Sigmoid colon (tissue), 7 donors: ENCODE measurements around the gene CCDC137. TPM values are rescaled to one million over a fixed set of nuclear protein-coding genes. Genes with fewer than 3 reads are reported as not detected.

Source experiments
- DNase-seq: peaks from one replicate; pipeline ENCODE4 v3.0.0-alpha.2; 2019
- H3K27ac ChIP-seq, 4 donors: fragments of 200-600 bp; sonication (generic); one replicate each; pipeline ENCODE4 v1.5.1; 2016 to 2019; ENCODE audit warnings: mild to moderate bottlenecking in 1 of 4
- H3K27me3 ChIP-seq, 3 donors: fragments of 200-600 bp; sonication (generic); one replicate each; pipeline ENCODE4 v1.5.1; 2019; ENCODE audit warnings: mild to moderate bottlenecking in 1 of 3
- H3K36me3 ChIP-seq, 4 donors: fragments of 200-600 bp; sonication (generic); one replicate each; pipeline ENCODE4 v1.5.1; 2016 to 2019
- H3K4me1 ChIP-seq, 4 donors: fragments of 200-600 bp; sonication (generic); one replicate each; pipeline ENCODE4 v1.5.1; 2017 to 2019
- H3K4me3 ChIP-seq, 4 donors: fragments of 200-600 bp; sonication (generic); one replicate each; pipeline ENCODE4 v1.5.1; 2017 to 2019; ENCODE audit warnings: mild to moderate bottlenecking in 2 of 4, moderate library complexity in 1 of 4
- H3K9me3 ChIP-seq, 4 donors: fragments of 200-600 bp in 3 of 4; sonication (generic) in 3 of 4; one replicate each; pipeline versions ENCODE4 v1.5.1 to v1.6.1; 2013 to 2019
- CTCF ChIP-seq, 4 experiments: fragments of 450-650 bp in 3 of 4; fragments of 200-600 bp in 1 of 4; IDR thresholded peaks; one replicate each; pipeline ENCODE4 v1.5.1; 2016 to 2019; ENCODE audit warnings: antibody characterized with exemption in 4 of 4, mild to moderate bottlenecking in 3 of 4, moderate library complexity in 2 of 4
- EP300 ChIP-seq, 4 donors: sonication (generic); formaldehyde crosslinking; IDR thresholded peaks; one replicate each; pipeline ENCODE4 v1.6.1; 2017; ENCODE audit warnings: antibody characterized with exemption in 4 of 4
- POLR2A ChIP-seq, 2 donors: fragments of 450-650 bp; IDR thresholded peaks; one replicate each; pipeline ENCODE4 v1.6.1; 2016; ENCODE audit warnings: antibody characterized with exemption in 2 of 2, mild to moderate bottlenecking in 2 of 2, moderate library complexity in 2 of 2
- POLR2AphosphoS5 ChIP-seq, 4 donors: sonication (generic); formaldehyde crosslinking; IDR thresholded peaks; one replicate each; pipeline ENCODE4 v1.6.1; 2017; ENCODE audit warnings: antibody characterized with exemption in 4 of 4
- whole genome bisulfite sequencing, 2 donors: extraction: QIAGEN DNeasy Blood & Tissue Kit; methylation state at CpG; one replicate each; pipeline ENCODE4 v1.1.7; 2013; 5-methylcytosine and 5-hydroxymethylcytosine counted together
- intact Hi-C: fragments of 100-400 bp; cut with DNase I; formaldehyde crosslinking; loops from one replicate; pipeline ENCODE4 v1.15.1; 2023
- polyA plus RNA-seq, 3 donors: library from polyadenylated mRNA; stranded (reverse); fragments of 200-250 nt; gene quantifications; one replicate each; pipeline ENCODE4 v1.2.3, GENCODE V29; 2013
- total RNA-seq, 4 donors: library from RNA; depleted of rRNA; stranded (reverse); fragments of >200 nt; gene quantifications; one replicate each; pipeline ENCODE4 v1.1.0, GENCODE V29; 2016
- donor health status: healthy with polysubstance abuse.
- donor health status: Bipolar disorder and iron deficiency.
- donor health status: healthy.

The CCDC137 gene
- total and polyA plus RNA-seq, 7 donors, result 5.5 to 31.1 (median 9.5) TPM

DNA sequence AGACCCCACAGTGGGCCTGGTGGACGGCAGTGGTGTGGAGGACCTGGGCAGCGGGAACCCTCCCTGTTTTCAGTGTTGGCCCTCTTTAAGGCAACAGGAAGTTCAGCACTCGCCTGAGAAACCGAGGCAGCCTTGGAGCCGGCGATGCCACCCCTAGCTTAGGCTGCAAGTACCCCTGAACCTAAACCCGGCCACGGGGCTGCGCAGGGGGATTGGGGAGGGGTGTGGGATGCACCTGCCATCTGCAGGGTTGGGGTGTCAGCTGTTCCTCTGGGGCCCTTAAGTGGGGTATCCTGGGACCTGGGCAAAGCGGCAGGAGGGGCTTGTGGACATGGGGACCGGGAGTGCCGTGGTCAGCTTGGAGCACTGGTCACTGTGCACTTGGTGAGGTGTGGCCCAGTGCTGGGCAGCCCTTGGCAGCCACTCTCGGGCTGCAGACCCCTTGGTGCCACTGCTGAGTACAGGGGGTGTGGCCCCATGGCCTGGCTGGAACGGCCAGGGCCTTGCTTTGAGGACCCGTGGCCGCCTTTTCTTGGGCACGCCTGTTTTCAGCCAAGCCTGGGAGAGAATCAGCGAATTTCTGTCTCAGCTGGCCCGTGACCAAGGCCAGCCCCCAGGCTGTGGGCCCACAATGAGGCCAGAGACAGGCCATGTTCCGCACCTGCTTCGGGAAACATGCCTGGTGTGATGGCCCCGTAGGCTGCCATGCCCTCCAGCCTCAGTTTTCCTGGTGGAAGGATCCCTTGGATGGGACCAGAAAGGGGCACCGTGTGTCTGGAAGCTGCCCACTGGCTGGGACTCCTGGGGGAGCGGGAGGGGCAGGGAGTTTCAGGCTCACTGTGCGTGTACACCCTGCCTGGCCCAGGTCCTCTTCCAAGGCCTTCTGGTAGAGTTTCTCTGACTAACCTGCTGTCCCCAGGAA, 41.4 kb downstream of the CCDC137 start:
- H3K27me3 ChIP-seq, result peaks cover 0 to 13% (median 0%) of the 10 kb centered on the region in 3 donors
- H3K4me1 ChIP-seq, result peaks cover 0 to 37% (median 34%) of the 10 kb centered on the region in 4 donors
- no peak overlapping the region for H3K4me3 ChIP-seq
- TF ChIP-seq CTCF (IDR thresholded peaks at IDR 0.05), result no peak
- TF ChIP-seq EP300 (IDR thresholded peaks at IDR 0.05), result no peak
- no peak for TF ChIP-seq POLR2A (IDR thresholded peaks at IDR 0.05)
- TF ChIP-seq POLR2AphosphoS5 (IDR thresholded peaks at IDR 0.05), result no peak
- no peaks in the 10 kb centered on the region for H3K9me3 ChIP-seq
- intact Hi-C loops, result no loop called here
- H3K36me3 ChIP-seq, result peaks cover 0 to 38% (median 17%) of the 10 kb centered on the region in 4 donors
- DNase-seq, result no peak
- WGBS, 2 donors, result 89 to 93% methylated on average over 25 of the region's 25 CpGs
- H3K27ac ChIP-seq, result no peak overlapping the region

DNA sequence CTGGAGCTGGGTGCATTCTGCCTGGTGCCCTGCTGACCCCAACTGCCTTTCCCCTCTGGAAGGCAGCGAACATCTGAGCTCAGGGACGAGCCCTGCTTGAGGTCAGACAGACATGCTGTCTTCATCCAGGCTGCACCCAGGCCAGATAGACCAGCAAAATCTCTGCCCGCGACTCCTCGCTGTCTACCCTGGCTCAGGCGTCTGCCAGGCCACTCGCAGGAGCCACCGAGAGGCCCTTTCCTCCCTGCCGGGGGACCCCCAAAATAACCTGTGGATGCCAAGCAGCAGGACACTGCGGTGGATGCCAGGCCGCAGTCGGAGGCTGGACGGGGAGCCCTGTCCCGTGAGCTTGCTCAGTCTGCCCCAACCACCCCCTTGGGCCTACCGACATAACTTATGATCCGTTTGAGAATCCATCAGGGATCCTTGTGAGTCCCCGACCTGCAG, 42.2 kb downstream of the CCDC137 start:
- peaks cover 0 to 42% (median 41%) of the 10 kb centered on the region in 4 donors for H3K4me1 ChIP-seq
- 91 to 93% methylated on average over 17 of the region's 17 CpGs for WGBS, 2 donors
- no peak for DNase-seq
- no peak overlapping the region for H3K4me3 ChIP-seq
- peaks cover 0 to 38% (median 17%) of the 10 kb centered on the region in 4 donors for H3K36me3 ChIP-seq
- H3K27ac ChIP-seq, result no peak overlapping the region
- H3K9me3 ChIP-seq, result no peaks in the 10 kb centered on the region
- intact Hi-C loops, result no loop called here
- TF ChIP-seq CTCF (IDR thresholded peaks at IDR 0.05) (no peak), EP300 (IDR thresholded peaks at IDR 0.05) (no peak), POLR2A (IDR thresholded peaks at IDR 0.05) (no peak), POLR2AphosphoS5 (IDR thresholded peaks at IDR 0.05) (no peak)
- peaks cover 0 to 13% (median 0%) of the 10 kb centered on the region in 3 donors for H3K27me3 ChIP-seq

DNA sequence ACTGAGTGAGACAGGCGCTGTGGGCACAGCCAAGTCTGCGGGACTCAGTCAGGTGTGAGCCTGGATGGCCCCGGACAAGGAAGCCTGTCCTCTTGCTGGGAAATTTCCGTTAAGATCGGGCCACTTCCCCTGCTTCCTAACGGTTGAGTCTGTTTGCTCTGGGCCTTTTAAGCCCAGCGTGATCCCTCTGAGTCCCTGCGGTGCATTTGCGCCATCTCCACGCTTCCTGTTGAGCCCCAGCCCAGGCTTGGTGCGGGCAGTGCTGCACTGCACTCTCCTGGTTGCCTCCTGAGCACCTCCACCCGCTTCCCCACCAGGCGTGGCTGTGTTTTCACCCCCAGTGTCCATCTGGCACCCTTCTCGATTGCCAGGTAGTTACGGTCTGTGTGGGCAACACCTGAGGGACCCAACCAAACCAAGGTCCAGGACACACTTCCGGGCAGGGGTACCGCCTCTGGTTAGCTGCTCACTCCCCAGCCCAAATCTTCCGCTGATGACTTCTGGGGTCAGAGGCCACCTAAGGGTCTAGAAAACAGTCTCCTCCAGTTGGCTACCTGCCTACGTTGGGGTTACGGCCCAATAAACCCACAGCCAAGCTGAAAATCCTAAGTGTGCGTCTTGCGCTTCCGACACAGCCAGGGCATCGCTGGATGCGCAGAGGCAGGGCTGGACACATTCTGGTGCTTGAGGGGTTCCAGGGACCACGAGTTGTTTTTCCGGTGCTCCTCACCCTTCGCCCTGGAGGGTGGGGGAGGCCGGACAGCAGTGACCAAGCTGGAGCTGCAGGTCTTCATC, 44.2 kb downstream of the CCDC137 start:
- H3K4me3 ChIP-seq, result peak overlapping the region in 1 of 4 donors; percentile 95
- H3K4me1 ChIP-seq, result peaks cover 0 to 37% (median 33%) of the 10 kb centered on the region in 4 donors
- WGBS, 2 donors, result 5 to 10% methylated on average over 29 of the region's 29 CpGs

More for the DNA sequence above, 44.2 kb downstream of the CCDC137 start:
- Histone ChIP-seq H3K27me3 (peaks cover 0 to 13% (median 0%) of the 10 kb centered on the region in 3 donors), H3K36me3 (peaks cover 0 to 25% (median 15%) of the 10 kb centered on the region in 4 donors), H3K27ac (no peak overlapping the region), H3K9me3 (no peaks in the 10 kb centered on the region)
- TF ChIP-seq POLR2AphosphoS5 (IDR thresholded peaks at IDR 0.05), result no peak
- TF ChIP-seq EP300 (IDR thresholded peaks at IDR 0.05), result no peak
- TF ChIP-seq CTCF (IDR thresholded peaks at IDR 0.05), result no peak
- no peak for TF ChIP-seq POLR2A (IDR thresholded peaks at IDR 0.05)
- DNase-seq, result no peak
- intact Hi-C loops, result no loop called here
